RWPE2 (cell line): Measurements from ENCODE around the gene PPA2.

ENCODE experiments used
- ATAC-seq: fragments of 200-7000 bp; cut with Tn5 transposase; 3 replicates; pipeline ENCODE4 v1.9.1; 2021; ENCODE audit warnings: low read depth
- DNase-seq: peaks from one replicate; pipeline ENCODE4 v3.0.0-alpha.2; 2020; ENCODE audit warnings: low spot score
- H3K27ac ChIP-seq: fragments of 450-650 bp; 2 replicates; pipeline ENCODE4 v1.5.1; 2017; ENCODE audit warnings: mild to moderate bottlenecking; ENCODE audit not compliant: poor library complexity, severe bottlenecking
- H3K27me3 ChIP-seq: fragments of 250-450 bp; sonication (Bioruptor Pico); 2 replicates; pipeline ENCODE4 v1.5.1; 2021; ENCODE audit warnings: mild to moderate bottlenecking, moderate library complexity; ENCODE audit not compliant: insufficient read depth, poor library complexity, severe bottlenecking
- H3K36me3 ChIP-seq: fragments of 250-450 bp; sonication (Bioruptor Pico); 2 replicates; pipeline ENCODE4 v1.5.1; 2020; ENCODE audit warnings: low read depth, mild to moderate bottlenecking, moderate library complexity
- H3K4me1 ChIP-seq: fragments of 250-450 bp; sonication (Bioruptor Pico); 2 replicates; pipeline ENCODE4 v1.5.1; 2021; ENCODE audit warnings: mild to moderate bottlenecking, moderate library complexity; ENCODE audit not compliant: insufficient read depth, poor library complexity, severe bottlenecking
- H3K4me3 ChIP-seq: fragments of 250-450 bp; sonication (Bioruptor Pico); 2 replicates; pipeline ENCODE4 v1.5.1; 2021; ENCODE audit warnings: mild to moderate bottlenecking, moderate library complexity; ENCODE audit not compliant: severe bottlenecking
- H3K9me3 ChIP-seq: fragments of 250-450 bp; sonication (Bioruptor Pico); 2 replicates; pipeline ENCODE4 v1.5.1; 2021; ENCODE audit warnings: mild to moderate bottlenecking, moderate library complexity; ENCODE audit not compliant: severe bottlenecking
- CTCF ChIP-seq: fragments of 450-650 bp; IDR thresholded peaks from one replicate; pipeline ENCODE4 v1.5.1; 2017; ENCODE audit warnings: mild to moderate bottlenecking, moderate library complexity; ENCODE audit not compliant: poor library complexity, severe bottlenecking

The PPA2 gene

GRCh38 chr4:105351861-105352260 is 122.0 kb downstream of the PPA2 start:
- no peak for ATAC-seq
- H3K4me1 ChIP-seq = no peaks in the 10 kb centered on the region
- H3K36me3 ChIP-seq = no peaks in the 10 kb centered on the region
- no peak for TF ChIP-seq CTCF
- H3K27ac ChIP-seq = no peak overlapping the region
- no peaks in the 10 kb centered on the region for H3K9me3 ChIP-seq
- DNase-seq = no peak
- no peaks in the 10 kb centered on the region for H3K27me3 ChIP-seq
- no peak overlapping the region for H3K4me3 ChIP-seq

- H3K9me3 ChIP-seq = no peaks in the 10 kb centered on the region
- ATAC-seq (no peak), DNase-seq (no peak)
- no peak for TF ChIP-seq CTCF
- no peaks in the 10 kb centered on the region for H3K36me3 ChIP-seq
- H3K4me3 ChIP-seq = no peak overlapping the region
- H3K27ac ChIP-seq = no peak overlapping the region
- H3K27me3 ChIP-seq = no peaks in the 10 kb centered on the region
- H3K4me1 ChIP-seq = no peaks in the 10 kb centered on the region
Observed at GRCh38 chr4:105350859-105351490, 122.9 kb downstream of the PPA2 start.

GRCh38 chr4:105348719-105349118 is 125.1 kb downstream of the PPA2 start:
- H3K4me1 ChIP-seq = no peaks in the 10 kb centered on the region
- H3K36me3 ChIP-seq = no peaks in the 10 kb centered on the region
- H3K27ac ChIP-seq = no peak overlapping the region
- DNase-seq = no peak
- no peaks in the 10 kb centered on the region for H3K27me3 ChIP-seq
- no peaks in the 10 kb centered on the region for H3K9me3 ChIP-seq
- H3K4me3 ChIP-seq = no peak overlapping the region
- no peak for ATAC-seq
- TF ChIP-seq CTCF = no peak

GRCh38 chr4:105346869-105347268 is 127.0 kb downstream of the PPA2 start:
- H3K36me3 ChIP-seq = no peaks in the 10 kb centered on the region
- DNase-seq (no peak), ATAC-seq (no peak)
- no peak for TF ChIP-seq CTCF
- H3K27ac ChIP-seq = no peak overlapping the region
- no peak overlapping the region for H3K4me3 ChIP-seq
- no peaks in the 10 kb centered on the region for H3K9me3 ChIP-seq
- H3K4me1 ChIP-seq = no peaks in the 10 kb centered on the region
- no peaks in the 10 kb centered on the region for H3K27me3 ChIP-seq

GRCh38 chr4:105345838-105346237 is 128.0 kb downstream of the PPA2 start:
- H3K4me1 ChIP-seq = no peaks in the 10 kb centered on the region
- no peak for DNase-seq
- no peak overlapping the region for H3K4me3 ChIP-seq
- no peak for ATAC-seq
- no peaks in the 10 kb centered on the region for H3K27me3 ChIP-seq
- TF ChIP-seq CTCF = no peak
- H3K27ac ChIP-seq = no peak overlapping the region
- H3K9me3 ChIP-seq = no peaks in the 10 kb centered on the region
- H3K36me3 ChIP-seq = no peaks in the 10 kb centered on the region
